ENCODE data around the gene BET1L. TPM values are rescaled to one million over a fixed set of nuclear protein-coding genes. Genes with fewer than 3 reads are reported as not detected.

BET1L gene
- total and polyA plus RNA-seq, 4 experiments from 2014 or later = 61.9 to 129 (median 93.2) TPM

DNA sequence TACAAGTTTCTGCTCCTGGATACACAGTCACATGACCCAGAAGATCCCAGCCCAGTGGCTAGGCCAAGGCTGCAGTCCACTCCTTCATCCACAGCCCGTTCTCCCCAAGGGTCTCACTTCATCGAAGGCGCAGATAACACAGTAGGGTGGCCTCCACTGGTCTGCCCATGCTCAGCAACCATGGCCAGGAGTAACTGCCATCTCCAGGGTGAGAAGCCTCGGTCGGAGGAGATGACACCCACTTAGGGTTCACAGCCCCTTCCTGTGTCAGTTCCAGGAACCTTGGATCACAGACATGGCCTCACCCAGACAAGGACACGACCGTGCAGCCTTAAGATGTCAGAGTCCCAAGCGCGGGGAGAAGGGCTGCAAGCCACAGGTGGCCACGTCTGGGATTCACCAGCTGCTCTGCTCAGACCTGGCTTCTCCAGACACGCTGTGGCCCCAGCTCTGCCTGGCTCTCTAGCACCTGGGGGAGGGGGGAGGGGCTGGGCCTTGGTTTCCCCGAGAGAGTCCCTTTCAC lies 2.6 kb downstream of the BET1L start:
- H3K4me3 ChIP-seq (ENCODE audit: low read length in 2 of 2) = no peak overlapping the region
- H3K9me3 ChIP-seq (ENCODE audit: control insufficient read depth in 1 of 2, low read length in 2 of 2) = no peaks in the 10 kb centered on the region
- peaks cover 30% of the 10 kb centered on the region for H3K36me3 ChIP-seq (ENCODE audit: insufficient read depth, low read length)
- H3K4me1 Mint-ChIP-seq = peaks cover 31 to 71% (median 51%) of the 10 kb centered on the region in 4 donors
- H3K27ac ChIP-seq (ENCODE audit: low read depth, low read length) = no peak overlapping the region
- no peak for DNase-seq
- H3K9me3 Mint-ChIP-seq = peaks cover 0 to 3% (median 0%) of the 10 kb centered on the region in 8 donors
- H3K27me3 ChIP-seq (ENCODE audit: insufficient read depth, low read length) = no peaks in the 10 kb centered on the region
- H3K4me3 Mint-ChIP-seq = peak overlapping the region in 2 of 8 donors; percentile 27 to 39
- peaks cover 54% of the 10 kb centered on the region for H3K4me1 ChIP-seq (ENCODE audit: insufficient read depth, low read length)
- intact Hi-C loops (cut with micrococcal nuclease) = no loop called here
- ChIA-PET POLR2A (ENCODE audit: partially characterized antibody) (interaction anchor here (0.6 to 5.2 kb wide), 4 partner anchors 32 to 491 kb away, joined by 3 to 144 read pairs (median 6); partner anchors contain the start of genes PSMD13, SIRT3 and TMEM80), CTCF (ENCODE audit: partially characterized antibody) (interaction anchor here (3.4 kb wide), 1 partner anchor 46 kb away, joined by 14 read pairs; no protein-coding TSS in a partner anchor)
- no peaks in the 10 kb centered on the region for H3K27me3 Mint-ChIP-seq
- H3K27ac Mint-ChIP-seq = peak overlapping the region in 4 of 7 donors; percentile 27 to 99 (median 52)
- H3K36me3 Mint-ChIP-seq = peaks cover 10 to 50% of the 10 kb centered on the region in 2 donors

DNA sequence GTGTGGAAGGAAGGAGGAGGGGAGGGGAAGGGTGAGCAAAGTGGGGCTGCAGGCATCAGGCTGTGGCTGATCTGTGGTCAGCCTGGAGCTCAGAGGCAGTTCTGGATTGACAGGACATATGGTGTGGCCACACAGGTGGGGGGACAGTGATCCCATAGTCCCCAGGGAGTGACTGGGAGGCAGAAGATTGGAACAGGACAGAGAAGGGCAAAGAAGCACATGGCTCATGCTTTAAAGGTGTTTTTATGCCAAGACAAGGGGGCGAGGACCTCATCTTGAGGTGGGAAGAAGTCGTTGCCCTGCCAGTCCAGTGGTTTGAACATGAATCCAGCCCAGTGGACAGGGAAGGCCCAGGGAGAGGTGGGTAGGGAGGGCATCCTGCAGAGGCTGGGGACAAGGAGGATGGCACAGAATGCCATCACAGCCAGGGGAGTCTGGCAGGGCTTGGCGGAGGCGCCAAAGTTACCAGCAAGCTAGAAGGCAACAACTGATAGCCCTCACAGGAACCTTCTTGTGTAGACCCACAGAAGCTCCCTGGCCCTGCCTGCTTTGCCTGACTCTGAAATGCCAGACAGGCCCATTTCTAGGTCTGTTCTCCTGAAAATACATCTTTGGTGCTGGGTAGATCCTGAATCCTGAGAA lies 3.1 kb downstream of the BET1L start:
- H3K9me3 ChIP-seq (ENCODE audit: control insufficient read depth in 1 of 2, low read length in 2 of 2) = no peaks in the 10 kb centered on the region
- H3K36me3 Mint-ChIP-seq = peaks cover 10 to 49% of the 10 kb centered on the region in 2 donors
- H3K27ac ChIP-seq (ENCODE audit: low read depth, low read length) = no peak overlapping the region
- CTCF ChIA-PET (ENCODE audit: partially characterized antibody) = no interaction called here
- H3K27me3 Mint-ChIP-seq = no peaks in the 10 kb centered on the region
- H3K4me3 Mint-ChIP-seq = peak overlapping the region in 6 of 8 donors; percentile 25 to 63 (median 38)
- no peak overlapping the region for H3K4me3 ChIP-seq (ENCODE audit: low read length in 2 of 2)
- no peaks in the 10 kb centered on the region for H3K27me3 ChIP-seq (ENCODE audit: insufficient read depth, low read length)
- H3K27ac Mint-ChIP-seq = peak overlapping the region in 6 of 7 donors; percentile 22 to 99 (median 58)
- peaks cover 48% of the 10 kb centered on the region for H3K4me1 ChIP-seq (ENCODE audit: insufficient read depth, low read length)
- peaks cover 0 to 3% (median 0%) of the 10 kb centered on the region in 8 donors for H3K9me3 Mint-ChIP-seq
- H3K4me1 Mint-ChIP-seq = peaks cover 31 to 68% (median 48%) of the 10 kb centered on the region in 4 donors
- intact Hi-C loops (cut with micrococcal nuclease) = no loop called here
- peaks cover 26% of the 10 kb centered on the region for H3K36me3 ChIP-seq (ENCODE audit: insufficient read depth, low read length)
- DNase-seq = no peak
- POLR2A ChIA-PET (ENCODE audit: partially characterized antibody) = interaction anchor here (0.6 to 1.7 kb wide), 3 partner anchors 33 to 492 kb away, joined by 3 to 7 read pairs (median 6); partner anchors contain the start of genes PSMD13 and TMEM80

DNA sequence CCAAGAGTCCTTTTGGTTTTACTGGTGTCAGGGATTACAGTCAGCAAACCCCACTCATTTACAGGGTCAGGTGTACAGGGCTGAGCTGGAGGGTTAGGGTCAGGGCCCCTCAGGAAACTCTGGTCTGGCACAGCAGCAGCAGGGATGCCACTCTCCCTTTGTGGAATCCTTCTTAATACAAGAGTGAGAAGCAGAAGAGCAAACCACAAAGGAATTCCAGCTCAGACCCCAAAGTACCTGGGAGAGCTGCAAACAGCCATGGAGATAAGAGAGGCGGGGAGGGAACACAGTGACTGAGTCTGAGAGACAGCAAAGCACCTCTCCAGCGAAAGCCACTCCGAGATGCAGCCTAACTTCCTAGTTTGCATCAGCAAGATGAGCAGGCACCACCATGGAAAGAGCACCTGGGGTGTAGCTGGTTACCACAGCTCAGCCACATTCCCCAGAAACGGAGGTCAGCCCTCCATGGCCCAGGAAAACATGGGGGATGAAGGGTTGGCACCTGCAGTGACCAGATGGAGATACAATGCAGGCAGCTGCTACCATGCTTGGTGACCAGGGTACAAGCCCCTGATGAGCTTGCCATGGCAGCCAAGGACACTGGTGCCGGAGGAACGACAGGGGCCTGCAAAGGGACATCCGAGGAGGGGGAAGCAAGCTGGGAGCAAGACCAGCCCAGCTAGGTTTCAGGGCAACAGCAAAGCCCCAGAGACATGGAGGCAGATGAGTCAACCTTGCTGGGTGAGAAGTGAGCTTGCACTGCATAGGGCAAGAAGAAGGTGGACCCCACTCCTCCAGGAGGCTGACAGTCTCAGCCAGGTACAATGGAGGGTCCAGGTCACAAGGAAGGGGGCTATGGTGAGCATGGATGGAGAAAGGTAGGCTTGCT lies 3.9 kb downstream of the BET1L start:
- no peak for DNase-seq
- H3K27me3 Mint-ChIP-seq = no peaks in the 10 kb centered on the region
- Histone ChIP-seq H3K9me3 (ENCODE audit: control insufficient read depth in 1 of 2, low read length in 2 of 2) (no peaks in the 10 kb centered on the region), H3K27me3 (ENCODE audit: insufficient read depth, low read length) (no peaks in the 10 kb centered on the region), H3K4me3 (ENCODE audit: low read length in 2 of 2) (no peak overlapping the region), H3K27ac (ENCODE audit: low read depth, low read length) (no peak overlapping the region), H3K4me1 (ENCODE audit: insufficient read depth, low read length) (peaks cover 46% of the 10 kb centered on the region), H3K36me3 (ENCODE audit: insufficient read depth, low read length) (peaks cover 26% of the 10 kb centered on the region)
- CTCF ChIA-PET (ENCODE audit: partially characterized antibody) = interaction anchor here (0.6 kb wide), 1 partner anchor 400 kb away, joined by 3 read pairs; no protein-coding TSS in a partner anchor
- H3K36me3 Mint-ChIP-seq = peaks cover 10 to 46% of the 10 kb centered on the region in 2 donors
- peaks cover 31 to 63% (median 48%) of the 10 kb centered on the region in 4 donors for H3K4me1 Mint-ChIP-seq
- intact Hi-C loops (cut with micrococcal nuclease) = no loop called here
- peak overlapping the region; percentile 22 to 91 (median 70) for H3K27ac Mint-ChIP-seq
- H3K4me3 Mint-ChIP-seq = peak overlapping the region in 3 of 8 donors; percentile 13 to 59 (median 43)
- peaks cover 0 to 3% (median 0%) of the 10 kb centered on the region in 8 donors for H3K9me3 Mint-ChIP-seq
- POLR2A ChIA-PET (ENCODE audit: partially characterized antibody) = interaction anchor here (1.1 to 1.7 kb wide), 4 partner anchors 34 to 245 kb away, joined by 3 to 7 read pairs (median 3); partner anchors contain the start of gene PSMD13

DNA sequence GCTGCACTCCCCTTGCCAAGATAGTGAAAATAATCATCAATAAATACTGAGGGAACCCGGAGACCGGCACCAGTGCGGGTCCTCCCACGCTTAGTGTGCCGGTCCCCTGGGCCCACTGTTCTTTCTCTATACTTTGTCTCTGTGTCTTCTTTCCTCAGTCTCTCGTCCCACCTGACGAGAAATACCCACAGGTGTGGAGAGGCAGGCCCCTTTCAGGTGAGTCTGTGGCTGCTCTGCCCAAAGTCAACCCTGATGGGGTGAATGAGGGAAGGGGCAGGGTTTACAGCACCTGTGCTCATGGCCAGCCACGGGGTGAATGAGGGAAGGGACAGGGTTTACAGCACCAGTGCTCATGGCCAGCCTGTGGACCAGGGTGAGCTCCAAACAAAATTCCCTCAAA lies 4.7 kb downstream of the BET1L start:
- Histone ChIP-seq H3K4me1 (ENCODE audit: insufficient read depth, low read length) (peaks cover 46% of the 10 kb centered on the region), H3K27ac (ENCODE audit: low read depth, low read length) (no peak overlapping the region), H3K9me3 (ENCODE audit: control insufficient read depth in 1 of 2, low read length in 2 of 2) (no peaks in the 10 kb centered on the region), H3K27me3 (ENCODE audit: insufficient read depth, low read length) (no peaks in the 10 kb centered on the region), H3K4me3 (ENCODE audit: low read length in 2 of 2) (no peak overlapping the region), H3K36me3 (ENCODE audit: insufficient read depth, low read length) (peaks cover 26% of the 10 kb centered on the region)
- no peaks in the 10 kb centered on the region for H3K9me3 Mint-ChIP-seq
- peaks cover 10 to 38% of the 10 kb centered on the region in 2 donors for H3K36me3 Mint-ChIP-seq
- CTCF ChIA-PET (ENCODE audit: partially characterized antibody) = no interaction called here
- POLR2A ChIA-PET (ENCODE audit: partially characterized antibody) = interaction anchor here (1.1 to 1.3 kb wide), 2 partner anchors 66 to 202 kb away, joined by 3 read pairs; no protein-coding TSS in a partner anchor
- peaks cover 31 to 60% (median 44%) of the 10 kb centered on the region in 4 donors for H3K4me1 Mint-ChIP-seq
- no peak for DNase-seq
- peak overlapping the region; percentile 2 to 72 (median 42) for H3K4me3 Mint-ChIP-seq
- peaks cover 0 to 1% of the 10 kb centered on the region in 2 donors for H3K27me3 Mint-ChIP-seq
- H3K27ac Mint-ChIP-seq = peak overlapping the region; percentile 64 to 91 (median 85)
- intact Hi-C loops (cut with micrococcal nuclease) = no loop called here

- no peak for DNase-seq
- Histone ChIP-seq H3K9me3 (ENCODE audit: control insufficient read depth in 1 of 2, low read length in 2 of 2) (no peaks in the 10 kb centered on the region), H3K27me3 (ENCODE audit: insufficient read depth, low read length) (no peaks in the 10 kb centered on the region), H3K4me3 (ENCODE audit: low read length in 2 of 2) (no peak overlapping the region), H3K4me1 (ENCODE audit: insufficient read depth, low read length) (peaks cover 46% of the 10 kb centered on the region), H3K36me3 (ENCODE audit: insufficient read depth, low read length) (peaks cover 26% of the 10 kb centered on the region), H3K27ac (ENCODE audit: low read depth, low read length) (no peak overlapping the region)
- ChIA-PET POLR2A (ENCODE audit: partially characterized antibody) (no interaction called here), CTCF (ENCODE audit: partially characterized antibody) (no interaction called here)
- Mint-ChIP-seq H3K4me3 (peak overlapping the region in 6 of 8 donors; percentile 37 to 72 (median 48)), H3K27ac (peak overlapping the region; percentile 64 to 91 (median 85)), H3K27me3 (peaks cover 0 to 1% of the 10 kb centered on the region in 2 donors), H3K36me3 (peaks cover 10 to 34% of the 10 kb centered on the region in 2 donors), H3K9me3 (no peaks in the 10 kb centered on the region), H3K4me1 (peaks cover 31 to 60% (median 41%) of the 10 kb centered on the region in 4 donors)
- intact Hi-C loops (cut with micrococcal nuclease) = no loop called here
Measured at GRCh38 chr11:201966-202365, 5.2 kb downstream of the BET1L start.

GRCh38 chr11:200224-201003 lies 6.8 kb downstream of the BET1L start:
- peak overlapping the region in 2 of 7 donors; percentile 9 to 18 for H3K27ac Mint-ChIP-seq
- Histone ChIP-seq H3K4me3 (ENCODE audit: low read length in 2 of 2) (no peak overlapping the region), H3K27me3 (ENCODE audit: insufficient read depth, low read length) (no peaks in the 10 kb centered on the region), H3K4me1 (ENCODE audit: insufficient read depth, low read length) (peaks cover 33% of the 10 kb centered on the region), H3K36me3 (ENCODE audit: insufficient read depth, low read length) (peaks cover 21% of the 10 kb centered on the region), H3K27ac (ENCODE audit: low read depth, low read length) (no peak overlapping the region), H3K9me3 (ENCODE audit: control insufficient read depth in 1 of 2, low read length in 2 of 2) (no peaks in the 10 kb centered on the region)
- H3K9me3 Mint-ChIP-seq = no peaks in the 10 kb centered on the region
- no peak overlapping the region for H3K4me3 Mint-ChIP-seq
- DNase-seq = no peak
- CTCF ChIA-PET (ENCODE audit: partially characterized antibody) = interaction anchor here (1.2 kb wide), 1 partner anchor 105 kb away, joined by 4 read pairs; no protein-coding TSS in a partner anchor
- peaks cover 10 to 24% of the 10 kb centered on the region in 2 donors for H3K36me3 Mint-ChIP-seq
- peaks cover 24 to 50% (median 32%) of the 10 kb centered on the region in 4 donors for H3K4me1 Mint-ChIP-seq
- intact Hi-C loops (cut with micrococcal nuclease) = no loop called here
- POLR2A ChIA-PET (ENCODE audit: partially characterized antibody) = interaction anchor here (0.7 to 1.3 kb wide), 3 partner anchors 50 to 159 kb away, joined by 3 read pairs; no protein-coding TSS in a partner anchor
- H3K27me3 Mint-ChIP-seq = peaks cover 0 to 1% of the 10 kb centered on the region in 2 donors
